ENCODE data around the gene MPHOSPH6. TPM values are rescaled to one million over a fixed set of nuclear protein-coding genes. Genes with fewer than 3 reads are reported as not detected.

Gene MPHOSPH6
- total and polyA plus RNA-seq, 7 donors: 5.3 to 38.4 (median 11.8) TPM

- intact Hi-C loops (cut with DNase I): no loop called here
- 82 to 87% (median 86%) methylated on average over 5 of the region's 5 CpGs for WGBS, 3 donors
- Histone ChIP-seq H3K27me3 (ENCODE audit: insufficient read depth in 3 of 3, low read length in 2 of 3) (peaks cover 0 to 3% (median 1%) of the 10 kb centered on the region in 3 donors), H3K36me3 (ENCODE audit: insufficient read depth in 1 of 2, low read depth in 1 of 2) (no peaks in the 10 kb centered on the region), H3K27ac (no peak overlapping the region), H3K4me1 (no peaks in the 10 kb centered on the region), H3K4me3 (no peak overlapping the region), H3K9me3 (no peaks in the 10 kb centered on the region)
- no peak for DNase-seq
- TF ChIP-seq CTCF (IDR thresholded peaks at IDR 0.05): no peak
- no peak for ATAC-seq
Measured at GRCh38 chr16:82184213-82184612, 14.2 kb upstream of the MPHOSPH6 start.

- Histone ChIP-seq H3K9me3 (no peaks in the 10 kb centered on the region), H3K27me3 (ENCODE audit: insufficient read depth in 3 of 3, low read length in 2 of 3) (peaks cover 0 to 3% (median 1%) of the 10 kb centered on the region in 3 donors), H3K4me3 (no peak overlapping the region), H3K27ac (no peak overlapping the region), H3K4me1 (no peaks in the 10 kb centered on the region), H3K36me3 (ENCODE audit: insufficient read depth in 1 of 2, low read depth in 1 of 2) (no peaks in the 10 kb centered on the region)
- DNase-seq (no peak), ATAC-seq (no peak)
- no peak for TF ChIP-seq CTCF (IDR thresholded peaks at IDR 0.05)
- intact Hi-C loops (cut with DNase I): no loop called here
- 83 to 91% (median 85%) methylated on average over 1 of the region's 1 CpG for WGBS, 3 donors
Measured at GRCh38 chr16:82183004-82183397, 13.0 kb upstream of the MPHOSPH6 start.

GRCh38 chr16:82182266-82183003 is 12.4 kb upstream of the MPHOSPH6 start:
- ATAC-seq (no peak), DNase-seq (no peak)
- Histone ChIP-seq H3K27me3 (ENCODE audit: insufficient read depth in 3 of 3, low read length in 2 of 3) (peaks cover 0 to 5% (median 1%) of the 10 kb centered on the region in 3 donors), H3K4me3 (no peak overlapping the region), H3K4me1 (no peaks in the 10 kb centered on the region), H3K9me3 (no peaks in the 10 kb centered on the region), H3K27ac (no peak overlapping the region), H3K36me3 (ENCODE audit: insufficient read depth in 1 of 2, low read depth in 1 of 2) (no peaks in the 10 kb centered on the region)
- WGBS, 3 donors: 57 to 67% (median 58%) methylated on average over 4 of the region's 4 CpGs
- TF ChIP-seq CTCF (IDR thresholded peaks at IDR 0.05): no peak
- intact Hi-C loops (cut with DNase I): no loop called here

GRCh38 chr16:82181461-82182185 is 11.6 kb upstream of the MPHOSPH6 start:
- Histone ChIP-seq H3K9me3 (no peaks in the 10 kb centered on the region), H3K4me3 (no peak overlapping the region), H3K4me1 (no peaks in the 10 kb centered on the region), H3K36me3 (ENCODE audit: insufficient read depth in 1 of 2, low read depth in 1 of 2) (no peaks in the 10 kb centered on the region), H3K27me3 (ENCODE audit: insufficient read depth in 3 of 3, low read length in 2 of 3) (peaks cover 0 to 5% (median 1%) of the 10 kb centered on the region in 3 donors), H3K27ac (no peak overlapping the region)
- DNase-seq: no peak
- TF ChIP-seq CTCF (IDR thresholded peaks at IDR 0.05): no peak
- intact Hi-C loops (cut with DNase I): no loop called here
- no peak for ATAC-seq
- 54 to 58% (median 57%) methylated on average over 3 of the region's 3 CpGs for WGBS, 3 donors

Measured in psoas muscle (tissue), 8 donors.